Peyer's patch (tissue), 4 donors: ENCODE results near the gene FBL.

Experiments
- CTCF ChIP-seq, 6 experiments: fragments of 450-650 bp in 4 of 6; fragments of 200-600 bp in 2 of 6; sonication (generic) in 1 of 6; IDR thresholded peaks; one replicate each; pipeline ENCODE4 v1.5.1; 2017 to 2019; ENCODE audit warnings: antibody characterized with exemption in 6 of 6, mild to moderate bottlenecking in 3 of 6, moderate library complexity in 1 of 6
- POLR2A ChIP-seq, 2 donors: fragments of 450-650 bp; IDR thresholded peaks; one replicate each; pipeline ENCODE4 v1.5.1; 2017; ENCODE audit warnings: antibody characterized with exemption in 2 of 2, mild to moderate bottlenecking in 2 of 2, moderate library complexity in 2 of 2

- TF ChIP-seq CTCF (IDR thresholded peaks at IDR 0.05) (no peak), POLR2A (IDR thresholded peaks at IDR 0.05) (no peak)
These were observed 57.9 kb downstream of the FBL start for GRCh38 chr19:39788244-39788643.
